T-helper 1 cell (primary cell): ENCODE results near the gene TRAF5.
A peak's percentile ranks its signal among the peaks of the same experiment; 100 is the strongest.

Source experiments
- DNase-seq, 5 donors: peaks; one replicate each; pipeline ENCODE4 v3.0.0-alpha.2; 2012 to 2020

The TRAF5 gene

GRCh38 chr1:211328866-211329475, 2.3 kb downstream of the TRAF5 start:
- no peak for DNase-seq

DNA sequence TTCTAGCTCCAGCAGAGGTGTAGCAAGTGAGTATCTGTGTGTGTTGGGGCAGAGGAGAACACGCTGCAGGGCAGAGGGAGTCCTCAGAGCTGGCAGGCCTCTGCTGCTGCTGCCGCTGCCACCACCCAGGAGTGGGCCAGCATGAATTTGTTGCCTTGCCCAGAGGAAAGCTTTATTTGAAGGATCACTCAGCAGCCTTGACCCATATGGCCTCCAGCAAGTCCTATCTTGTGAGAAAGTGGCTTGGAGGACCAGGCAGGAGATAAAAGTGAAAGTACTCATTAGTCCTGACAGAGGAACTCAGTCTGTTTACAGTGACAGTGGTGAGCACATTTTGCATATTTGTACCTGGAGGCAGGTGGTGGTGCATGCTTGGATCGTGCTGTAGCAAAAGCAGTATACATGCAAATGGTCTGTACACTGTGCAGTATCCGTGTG, 3.1 kb downstream of the TRAF5 start:
- DNase-seq = no peak

DNA sequence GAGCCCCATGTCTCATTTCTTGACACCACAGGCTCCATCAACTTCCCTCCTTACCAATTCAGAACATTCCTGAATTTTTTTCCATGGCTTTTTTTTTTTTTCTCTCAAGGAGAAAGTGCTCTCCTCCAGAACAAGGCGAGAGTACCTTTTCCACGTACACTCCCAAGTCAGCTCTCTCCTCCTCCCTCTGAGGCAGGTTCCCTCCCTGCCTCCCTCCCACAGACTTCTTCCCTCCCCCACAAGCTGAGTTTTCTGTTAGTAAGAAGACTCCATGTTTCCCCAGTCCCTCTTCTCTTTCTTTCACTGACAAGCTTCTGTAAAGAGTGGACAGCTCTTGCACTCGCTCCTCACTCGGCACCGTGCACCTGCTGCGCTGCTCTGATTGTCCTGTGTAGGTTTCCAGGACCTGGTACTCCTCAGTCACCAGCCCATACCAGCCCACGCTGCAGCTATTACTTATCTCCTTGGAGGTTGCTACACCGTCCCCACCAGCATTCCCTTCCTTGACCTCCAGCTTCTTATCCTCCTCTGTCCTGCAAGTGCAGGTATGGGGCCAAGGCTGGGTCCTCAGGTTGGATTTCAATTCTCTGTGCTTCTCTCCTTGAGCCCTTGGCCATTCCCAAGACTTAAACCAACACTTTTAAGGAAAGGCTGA, 3.8 kb downstream of the TRAF5 start:
- no peak for DNase-seq

DNA sequence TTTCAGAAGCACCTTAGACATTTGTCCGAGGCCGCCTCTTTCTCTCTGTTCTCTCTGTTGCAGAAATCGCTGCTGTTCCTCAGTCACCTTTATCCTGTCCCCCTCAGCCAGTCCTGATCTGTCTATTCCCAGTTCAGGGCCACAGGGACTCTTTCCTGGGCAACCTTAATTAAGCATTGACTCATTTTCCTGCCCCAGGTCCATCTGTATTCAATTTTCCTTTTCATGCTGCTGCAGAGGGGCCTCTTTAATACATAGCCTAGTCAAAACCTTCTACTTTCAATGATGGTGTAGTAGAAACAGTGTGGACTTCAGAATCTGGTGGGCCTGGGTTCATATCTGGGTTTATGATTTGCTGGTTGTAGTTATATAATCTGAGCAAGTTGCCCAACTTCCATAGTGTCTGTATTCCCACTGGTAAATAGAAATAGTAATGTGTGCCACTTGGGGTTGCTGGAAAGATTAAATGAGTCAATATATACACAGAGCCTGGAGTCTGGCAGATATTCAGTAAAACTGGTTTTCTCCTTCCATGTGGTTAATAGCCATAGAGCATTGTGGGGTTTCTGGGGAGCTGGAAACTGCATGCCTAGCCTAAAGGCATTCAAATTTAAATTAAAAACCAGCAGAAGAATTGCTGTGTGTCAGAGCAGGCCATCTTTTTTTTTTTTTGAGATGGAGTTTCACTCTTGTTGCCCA, 4.5 kb downstream of the TRAF5 start:
- DNase-seq = no peak

DNA sequence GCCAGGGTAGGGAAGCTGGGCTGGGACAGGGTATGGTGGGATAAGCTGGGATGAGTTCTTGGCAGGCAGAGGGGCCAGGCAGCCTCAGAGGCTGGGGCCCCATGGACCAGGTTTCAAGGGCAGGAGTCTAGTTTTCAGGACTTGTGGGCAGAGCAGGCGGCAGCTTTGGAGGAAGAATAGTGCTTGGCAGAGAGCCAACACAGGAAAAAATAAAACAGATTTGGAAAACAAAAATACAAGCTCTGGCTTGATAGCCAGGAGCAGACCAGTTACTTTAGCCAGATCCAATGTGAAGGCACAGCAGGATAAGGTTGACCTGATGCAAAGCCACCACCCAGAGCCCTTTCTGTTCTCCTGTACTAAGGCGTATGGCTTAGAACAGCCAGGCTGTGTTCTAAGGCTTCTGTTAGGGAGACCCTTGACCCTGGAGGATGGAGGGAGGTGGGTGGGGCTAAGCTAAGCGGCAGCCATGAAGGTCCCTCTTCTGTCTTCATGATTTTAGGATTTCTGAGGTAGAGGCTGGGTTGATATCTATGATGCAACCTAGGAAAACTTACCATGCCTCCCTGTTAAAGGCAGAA, 5.5 kb downstream of the TRAF5 start:
- no peak for DNase-seq

DNA sequence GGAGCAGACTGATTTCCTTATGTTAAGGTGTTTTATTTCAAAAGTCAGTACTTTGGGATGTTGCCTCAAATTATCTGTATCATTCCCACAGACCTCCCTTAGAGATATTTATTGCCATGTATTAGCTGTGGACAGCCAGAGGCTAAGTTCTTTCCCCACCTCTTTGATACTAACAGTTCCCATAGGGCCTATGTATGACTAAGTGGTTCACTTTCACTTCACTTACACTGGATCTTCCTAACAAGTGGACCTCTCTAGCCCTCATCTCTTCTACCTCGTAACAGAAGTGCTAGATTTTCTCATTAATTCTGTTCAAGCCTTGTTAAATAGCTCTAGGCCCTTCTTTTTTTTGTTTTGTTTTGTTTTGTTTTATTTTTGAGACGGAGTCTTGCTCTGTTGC, 6.2 kb downstream of the TRAF5 start:
- DNase-seq = no peak

DNA sequence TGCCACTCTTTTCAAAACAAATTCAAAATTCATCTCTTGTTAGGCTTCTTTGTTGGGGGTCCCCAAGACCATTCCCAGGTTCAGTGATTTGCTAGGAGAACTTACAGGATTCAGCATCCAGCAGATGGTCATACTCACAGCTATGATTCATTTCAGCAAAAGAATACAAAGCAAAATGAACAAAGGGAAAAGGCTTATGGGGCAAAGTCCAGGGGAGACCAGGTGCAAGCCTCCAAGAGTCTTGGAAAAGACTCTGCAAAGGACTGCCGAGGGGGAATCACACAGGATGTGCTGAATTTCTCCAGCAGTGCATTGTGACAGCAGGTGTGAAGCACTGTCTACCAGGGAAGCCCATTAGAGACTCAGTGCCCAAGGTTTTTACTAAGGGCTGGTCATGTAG, 7.3 kb downstream of the TRAF5 start:
- DNase-seq = no peak

DNA sequence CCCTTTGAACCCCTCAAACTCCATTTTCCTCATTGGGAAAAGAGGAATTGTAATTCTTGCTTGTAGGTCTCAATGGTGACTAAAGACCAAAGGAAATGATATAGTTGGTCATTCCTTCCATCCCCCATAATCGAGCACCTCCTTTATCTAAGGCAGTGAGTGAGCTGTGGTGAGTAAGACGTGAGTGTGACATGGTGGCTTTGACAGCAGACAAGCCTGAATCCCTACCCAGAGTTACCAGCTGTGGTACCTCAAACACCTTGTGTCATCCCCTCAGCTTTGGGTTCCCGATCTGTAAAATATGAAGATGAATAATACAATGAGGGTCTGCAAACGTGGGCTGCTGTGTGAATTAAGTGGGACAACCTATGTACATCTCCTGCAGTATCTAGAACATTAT, 8.4 kb downstream of the TRAF5 start:
- no peak for DNase-seq

DNA sequence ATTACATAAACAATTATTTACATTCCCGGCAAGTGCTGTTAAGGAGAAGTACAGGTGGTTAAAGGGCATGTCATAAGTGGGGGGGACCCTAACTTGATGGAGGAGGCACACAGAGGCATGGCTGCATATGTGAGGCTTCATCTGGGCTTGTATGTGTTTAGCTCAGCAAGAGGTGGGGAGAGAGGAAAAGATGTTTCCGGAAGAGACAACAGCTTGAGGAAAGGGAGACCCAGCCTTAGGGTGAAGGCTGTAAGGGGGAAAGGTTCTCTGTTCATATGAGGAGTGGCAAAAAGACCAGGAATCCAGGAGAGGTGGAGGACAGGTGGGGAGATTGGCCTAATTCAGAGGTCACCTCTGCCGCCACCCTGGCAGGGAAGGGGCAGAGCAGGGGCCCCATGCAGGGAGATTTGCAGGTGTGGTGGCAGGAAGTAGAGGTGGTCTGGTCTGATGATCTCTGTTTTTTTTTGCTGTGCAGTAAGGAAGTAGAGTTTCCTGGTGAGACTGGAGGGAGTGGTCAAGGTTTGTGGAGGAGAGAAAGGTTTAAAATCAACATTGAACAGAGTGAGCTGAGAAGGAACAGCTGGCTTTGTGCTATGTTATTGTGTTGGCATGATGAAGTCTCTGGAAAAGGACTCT, 9.0 kb downstream of the TRAF5 start:
- DNase-seq = peak in 1 of 5 donors; percentile 65

DNA sequence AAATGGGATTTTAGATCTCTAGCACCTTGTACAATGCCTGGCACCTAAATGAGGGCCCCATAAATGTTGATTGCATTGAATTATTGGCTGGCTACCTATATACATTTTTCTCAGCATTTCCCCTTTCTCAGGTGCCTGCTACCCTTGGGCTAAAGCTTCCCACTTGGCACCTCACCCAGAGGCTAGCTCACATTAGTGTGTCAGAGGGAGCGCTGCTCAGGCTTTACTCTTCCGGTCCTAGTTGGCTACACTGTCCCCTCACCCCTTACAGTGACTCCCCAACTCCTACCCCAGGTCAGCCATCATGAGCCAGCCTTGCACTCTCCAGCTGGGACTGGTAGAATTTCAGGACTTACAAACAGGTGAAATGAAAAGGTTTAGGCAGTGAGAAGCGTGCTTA, 9.5 kb downstream of the TRAF5 start:
- DNase-seq = no peak

DNA sequence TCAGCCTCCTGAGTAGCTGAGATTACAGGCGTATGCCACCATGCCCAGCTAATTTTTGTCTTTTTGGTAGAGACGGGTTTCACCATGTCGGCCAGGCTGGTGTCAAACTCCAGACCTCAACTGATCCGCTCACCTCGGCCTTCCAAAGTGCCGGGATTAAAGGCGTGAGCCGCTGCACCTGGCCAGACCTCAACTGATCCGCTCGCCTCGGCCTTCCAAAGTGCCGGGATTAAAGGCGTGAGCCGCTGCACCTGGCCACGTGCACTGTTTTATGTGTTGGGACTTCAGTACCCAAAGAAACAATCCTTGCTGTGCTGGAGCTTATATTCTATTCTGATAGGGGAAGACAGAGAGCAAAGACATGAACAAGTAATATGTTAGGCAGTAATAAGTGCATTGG, 10.1 kb downstream of the TRAF5 start:
- DNase-seq = no peak

DNA sequence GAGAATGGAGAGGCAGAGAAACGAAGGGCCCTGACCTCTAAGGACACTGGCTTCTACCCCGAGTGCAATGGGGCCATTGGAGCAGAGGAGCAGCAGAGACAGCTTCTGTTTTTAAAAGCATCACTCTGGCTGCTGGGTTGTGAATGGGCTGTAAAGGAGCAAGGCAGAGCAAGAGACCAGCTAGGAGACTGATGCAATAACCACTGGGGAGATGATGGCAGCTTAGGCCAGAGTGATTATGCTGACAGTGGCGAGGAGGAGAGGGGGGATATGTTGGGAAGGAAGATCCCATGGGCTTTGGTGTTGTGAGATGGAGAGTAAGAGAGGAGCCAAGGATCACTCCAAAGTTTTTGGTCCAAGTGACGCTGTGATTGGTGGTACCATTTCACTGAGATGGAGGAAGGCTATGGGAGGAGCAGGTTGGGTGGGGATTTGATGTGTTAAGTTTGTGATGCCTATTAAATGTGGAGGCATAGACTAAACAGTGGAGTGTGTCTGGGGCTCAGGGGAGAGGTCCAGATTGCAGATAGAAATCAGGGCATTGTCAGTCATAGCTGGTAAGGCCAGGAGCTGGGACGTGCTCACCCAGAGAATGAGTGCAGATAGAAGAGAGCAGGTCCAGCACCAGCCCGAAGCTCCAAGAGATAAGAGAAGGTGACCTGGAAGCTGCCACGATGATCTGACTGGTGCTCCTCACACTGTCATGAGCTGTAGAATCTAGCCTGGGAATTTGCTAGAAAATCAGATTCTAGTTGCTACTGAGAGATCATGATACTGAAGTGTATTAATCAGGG, 11.0 kb downstream of the TRAF5 start:
- DNase-seq = no peak

GRCh38 chr1:211338224-211338620, 11.6 kb downstream of the TRAF5 start:
- DNase-seq = no peak

DNA sequence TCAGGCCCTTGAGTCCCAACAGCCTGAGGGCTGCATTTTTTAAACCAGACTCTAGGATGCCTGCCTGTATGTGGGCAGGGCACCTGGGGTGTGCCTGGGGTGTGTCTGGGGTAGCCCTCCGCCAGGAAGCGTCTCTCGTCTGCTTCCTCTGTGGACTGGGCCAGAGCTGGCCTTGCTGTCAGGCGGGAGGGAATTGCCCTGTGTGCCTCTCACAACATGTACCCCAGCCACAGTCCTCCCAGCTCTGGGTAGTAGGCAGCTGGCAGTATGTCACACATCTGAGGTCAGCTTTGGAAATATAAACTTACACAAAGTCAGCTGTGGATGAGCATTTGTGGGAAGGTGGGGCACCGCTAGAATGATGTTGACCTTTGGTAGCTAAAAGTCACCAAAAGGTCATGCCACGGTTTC, 13.0 kb downstream of the TRAF5 start:
- no peak for DNase-seq

DNA sequence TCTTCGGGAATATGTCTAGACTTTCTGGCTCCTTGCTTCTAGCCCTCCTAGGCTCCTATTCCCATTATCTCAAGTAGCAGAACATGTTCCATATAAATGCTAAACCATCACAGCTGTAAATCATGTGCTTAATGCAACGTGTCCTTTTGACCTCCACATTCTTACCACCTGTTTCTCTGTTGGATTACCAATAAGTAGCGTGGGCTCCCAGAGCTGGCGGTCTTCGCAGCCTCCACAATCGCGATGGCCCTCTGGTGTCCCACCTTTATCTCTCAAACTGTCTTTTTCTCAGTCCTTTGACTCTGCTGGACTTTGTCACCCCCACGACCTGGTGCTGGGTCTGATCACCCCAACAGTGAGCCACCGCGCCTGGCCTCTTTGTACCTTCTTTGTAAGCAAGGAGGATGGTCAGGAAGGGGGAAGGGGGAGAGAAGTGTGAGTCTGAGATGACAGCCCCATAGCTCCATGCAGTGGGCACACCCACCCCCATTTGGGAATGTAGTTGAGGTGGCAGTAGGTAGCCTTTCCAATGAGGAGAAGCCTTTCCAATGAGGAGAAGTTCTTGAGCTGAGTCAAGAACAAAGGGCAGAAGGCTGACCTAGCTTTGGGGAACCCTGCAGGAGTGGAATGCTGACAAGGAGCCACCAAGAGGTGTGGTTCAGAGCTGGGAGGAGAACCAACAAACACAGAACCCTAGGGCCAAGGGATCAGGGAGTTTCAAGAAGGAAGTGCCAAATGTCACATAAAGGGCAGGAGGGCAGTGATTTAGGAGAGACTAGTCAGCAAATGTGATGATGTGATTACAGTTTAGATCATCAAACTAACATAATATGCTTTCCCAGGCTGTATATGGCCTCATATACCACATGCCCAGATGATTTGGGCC, 14.2 kb downstream of the TRAF5 start:
- DNase-seq = no peak

DNA sequence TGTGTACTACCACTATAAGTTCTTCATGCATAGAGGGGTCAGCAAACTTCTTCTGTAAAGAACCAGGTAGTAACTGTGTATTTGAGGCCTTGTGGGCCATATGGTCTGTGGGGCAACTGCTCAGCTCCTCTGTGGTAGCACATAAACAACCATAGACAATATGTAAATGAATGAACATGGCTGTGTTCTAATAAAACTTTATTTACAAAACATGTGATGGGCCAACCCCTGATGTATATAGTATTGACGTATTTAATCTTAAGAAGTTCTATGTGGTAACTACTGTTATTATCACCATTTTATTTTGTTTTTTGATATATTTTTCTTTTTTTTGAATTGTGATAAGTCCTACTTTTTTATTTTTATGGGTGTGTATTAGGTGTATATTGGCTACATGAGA, 15.4 kb downstream of the TRAF5 start:
- DNase-seq = no peak

GRCh38 chr1:211343607-211344006, 17.0 kb downstream of the TRAF5 start:
- DNase-seq = no peak

- no peak for DNase-seq
These were observed 17.6 kb downstream of the TRAF5 start for GRCh38 chr1:211344152-211344618.

GRCh38 chr1:211345719-211346118, 19.1 kb downstream of the TRAF5 start:
- DNase-seq = no peak

DNA sequence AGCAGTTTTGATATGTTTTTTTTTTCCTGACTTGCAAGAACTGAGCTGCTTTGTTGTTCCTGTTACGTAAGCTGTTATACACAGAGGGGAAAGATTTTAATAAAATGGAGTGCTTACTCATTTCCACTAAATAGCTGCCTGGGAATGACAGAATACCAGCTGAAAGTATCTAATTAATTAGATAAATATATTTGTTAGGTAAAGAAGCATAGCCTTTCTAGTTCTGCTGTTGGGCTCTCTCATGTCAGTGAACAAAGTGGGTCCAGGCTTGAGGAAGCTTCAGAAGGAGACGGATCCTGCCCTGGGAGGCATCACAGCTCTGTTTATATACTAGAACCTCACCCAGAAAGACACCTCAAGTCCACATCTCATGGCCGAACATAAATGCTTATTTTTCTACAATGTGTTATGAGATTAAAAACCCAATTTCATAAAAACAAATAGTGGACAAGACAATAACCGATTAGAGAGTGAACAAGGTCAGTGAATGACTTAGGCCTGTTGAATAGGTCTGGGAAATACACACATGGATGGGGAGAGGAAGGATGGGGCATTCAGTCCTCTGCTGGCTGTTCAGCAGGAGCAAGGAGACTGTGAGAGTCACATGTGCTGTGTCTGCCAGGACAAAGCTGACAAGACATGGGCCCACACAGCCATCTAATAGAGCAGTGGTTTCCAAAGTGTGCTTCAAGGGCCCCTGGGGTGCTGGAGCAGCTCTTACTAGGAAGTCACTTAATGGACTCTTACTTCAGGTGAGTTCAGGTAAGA, 20.6 kb downstream of the TRAF5 start:
- DNase-seq = no peak

DNA sequence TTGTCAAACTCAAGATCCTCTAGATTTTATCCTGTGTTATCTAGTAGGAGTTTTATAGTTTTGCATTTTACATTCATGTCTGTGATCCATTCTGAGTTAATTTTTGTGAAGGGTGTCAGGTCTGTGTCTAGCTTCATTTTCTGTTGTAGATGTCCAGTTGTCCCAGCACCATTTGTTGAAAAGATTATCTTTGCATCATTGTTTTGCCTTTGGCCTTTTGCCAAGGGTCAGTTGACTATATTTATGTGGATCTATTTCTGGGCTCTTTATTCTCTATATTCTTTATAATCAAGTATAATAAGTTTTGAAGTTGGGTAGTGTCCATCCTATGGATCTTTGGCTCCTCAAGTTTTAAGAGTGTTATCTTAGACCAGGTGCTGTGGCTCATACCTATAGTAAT, 21.9 kb downstream of the TRAF5 start:
- no peak for DNase-seq
